HK-2 (cell line): ENCODE measurements around the gene NOA1.

Experiments used
- DNase-seq: peaks from one replicate; pipeline ENCODE4 v3.0.0-alpha.2; 2018; ENCODE audit not compliant: unreplicated experiment

The NOA1 gene

DNA sequence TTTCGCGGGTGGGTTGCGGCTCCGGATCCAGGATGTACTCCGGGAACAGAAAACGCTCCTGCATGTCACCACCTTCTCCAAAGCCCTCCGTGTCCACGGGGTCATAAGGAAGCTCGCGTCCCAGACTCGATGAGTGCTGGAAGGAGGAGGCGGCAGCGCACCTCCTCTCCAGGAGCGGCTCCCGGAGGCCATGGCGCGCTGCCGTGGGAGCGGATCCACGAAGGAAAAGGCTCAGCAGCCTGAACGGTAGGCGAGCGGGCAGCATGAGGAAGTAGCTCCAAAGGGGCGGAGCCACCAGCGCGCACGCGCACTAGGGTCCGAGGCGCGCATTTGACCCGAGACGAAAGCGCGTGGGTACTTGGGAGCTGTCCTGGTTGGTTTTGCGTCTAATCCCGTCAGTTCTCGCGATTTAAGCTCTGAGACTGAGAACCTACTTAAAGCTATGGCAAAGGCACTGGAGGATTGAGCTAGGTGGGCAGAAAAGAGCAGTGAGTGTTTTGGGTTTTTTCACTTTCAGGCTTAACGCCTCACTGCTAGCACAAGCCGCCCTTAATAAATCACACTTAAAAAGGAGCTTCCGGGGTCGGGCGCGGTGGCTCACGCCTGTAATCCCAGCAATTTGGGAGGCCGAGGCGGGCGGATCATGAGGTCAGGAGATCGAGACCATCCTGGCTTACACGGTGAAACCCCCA, at the start of gene NOA1:
TSS of gene NOA1 (minus strand) at position 286 of the 692 bp plus-strand sequence. CDS start at position 265, 21 bp downstream.
- peak; percentile 99 for DNase-seq

DNA sequence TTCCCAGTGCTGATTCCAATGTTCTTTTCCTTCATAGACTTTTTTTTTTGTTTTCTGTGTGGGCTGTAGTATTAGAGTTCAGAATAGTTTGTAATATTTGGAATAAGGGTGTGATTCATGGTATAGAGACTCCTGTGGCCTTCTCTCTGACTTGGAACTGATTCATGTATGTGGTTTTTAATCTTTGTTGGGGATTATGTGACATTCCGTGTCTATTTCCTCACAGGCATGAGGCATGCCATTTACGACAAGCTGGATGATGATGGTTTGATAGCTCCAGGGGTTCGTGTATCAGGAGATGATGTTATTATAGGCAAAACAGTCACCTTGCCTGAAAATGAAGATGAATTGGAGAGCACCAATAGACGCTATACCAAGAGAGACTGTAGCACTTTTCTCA, 45.7 kb upstream of the NOA1 start:
- DNase-seq = peak; percentile 23

DNA sequence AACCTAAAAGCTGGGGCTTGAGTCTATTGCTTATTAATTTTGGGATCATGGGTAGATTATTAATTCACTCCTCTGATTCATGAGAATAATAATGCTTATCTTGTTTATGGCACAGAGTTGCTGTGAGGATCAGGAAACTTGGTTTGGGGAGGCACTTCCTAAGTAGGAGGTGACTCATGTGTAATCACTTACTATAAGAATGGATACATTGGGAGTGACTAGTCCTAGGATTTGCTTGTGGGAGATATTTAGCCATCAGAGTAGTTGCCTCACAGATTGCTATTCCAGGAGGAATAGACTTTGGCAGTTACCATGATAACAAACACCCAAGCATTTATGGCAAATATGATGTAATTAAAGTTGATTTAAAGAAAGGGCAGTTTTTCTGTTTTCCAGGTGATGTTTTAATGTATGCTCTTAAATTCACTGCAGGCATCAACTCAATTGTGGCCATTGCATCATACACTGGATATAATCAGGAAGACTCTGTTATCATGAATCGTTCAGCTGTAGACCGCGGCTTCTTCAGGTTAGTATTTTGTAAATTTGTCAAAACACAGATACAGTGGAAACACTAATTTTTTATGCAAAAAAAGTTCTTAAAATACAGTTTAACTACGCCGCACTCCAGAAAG, 43.2 kb upstream of the NOA1 start:
- no peak for DNase-seq

DNA sequence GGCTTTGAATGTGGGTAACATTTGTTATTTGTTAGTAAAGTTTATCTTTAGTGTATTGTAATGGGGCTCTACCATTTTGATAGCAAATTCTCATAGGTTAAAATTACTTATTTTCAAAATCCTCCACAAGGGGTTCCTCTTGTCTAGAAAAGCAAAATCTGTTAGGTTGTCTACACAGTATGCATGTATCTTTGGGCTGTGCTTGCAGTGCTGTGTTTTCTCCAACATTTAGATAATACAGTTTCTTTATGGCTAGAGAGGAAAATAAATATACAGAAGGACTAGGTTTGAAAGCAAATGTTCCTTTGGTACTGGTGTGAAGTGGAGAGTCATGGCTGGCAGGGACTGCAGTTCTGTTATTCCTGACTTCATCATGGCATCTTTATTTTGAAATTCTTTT, 41.6 kb upstream of the NOA1 start:
- DNase-seq = no peak

DNA sequence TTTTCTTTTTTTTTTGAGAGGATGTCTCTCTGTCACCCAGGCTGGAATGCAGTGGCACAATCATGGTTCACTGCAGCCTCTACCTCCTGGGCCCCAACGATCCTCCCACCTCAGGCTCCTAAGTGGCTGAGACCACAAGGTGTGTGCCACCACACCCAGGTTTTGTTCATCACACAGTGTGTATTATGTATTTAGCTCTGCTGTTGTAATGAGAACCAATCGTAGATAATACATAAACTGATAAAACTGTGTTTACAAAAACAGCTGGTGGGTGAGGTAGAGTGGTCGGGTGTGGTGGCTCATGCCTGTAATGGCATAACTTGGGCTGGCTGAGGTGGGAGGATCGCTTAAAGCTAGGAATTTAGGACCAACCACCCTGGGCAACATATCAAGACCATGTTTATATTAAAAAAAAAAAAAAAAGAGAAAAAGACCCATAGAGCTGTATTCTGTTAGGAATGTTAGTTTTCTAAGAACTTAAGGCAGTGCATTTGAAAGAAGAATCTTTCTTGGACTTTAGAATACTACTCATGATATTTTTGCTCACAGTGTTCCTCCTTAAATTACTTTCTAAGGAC, 36.2 kb upstream of the NOA1 start:
- no peak for DNase-seq

DNA sequence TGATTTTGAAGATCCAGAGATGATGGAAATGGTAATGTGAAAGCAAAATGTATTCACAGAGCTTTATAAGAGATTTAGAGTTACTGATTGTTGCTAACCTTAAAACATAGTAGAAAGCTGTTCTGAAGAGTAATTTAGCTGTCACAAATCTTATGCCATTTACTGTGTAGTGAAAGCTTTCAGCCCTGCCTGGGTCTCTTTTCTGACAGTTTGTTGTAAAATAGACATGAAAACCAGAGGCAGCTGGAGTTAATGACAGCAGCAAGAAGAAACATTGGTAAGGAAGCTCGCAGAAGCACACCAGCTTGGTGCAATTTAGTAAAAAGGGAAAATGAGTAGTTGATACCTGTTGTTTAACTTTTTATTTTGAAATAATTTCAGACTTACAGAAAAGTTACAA, 22.3 kb upstream of the NOA1 start:
- DNase-seq = no peak

DNA sequence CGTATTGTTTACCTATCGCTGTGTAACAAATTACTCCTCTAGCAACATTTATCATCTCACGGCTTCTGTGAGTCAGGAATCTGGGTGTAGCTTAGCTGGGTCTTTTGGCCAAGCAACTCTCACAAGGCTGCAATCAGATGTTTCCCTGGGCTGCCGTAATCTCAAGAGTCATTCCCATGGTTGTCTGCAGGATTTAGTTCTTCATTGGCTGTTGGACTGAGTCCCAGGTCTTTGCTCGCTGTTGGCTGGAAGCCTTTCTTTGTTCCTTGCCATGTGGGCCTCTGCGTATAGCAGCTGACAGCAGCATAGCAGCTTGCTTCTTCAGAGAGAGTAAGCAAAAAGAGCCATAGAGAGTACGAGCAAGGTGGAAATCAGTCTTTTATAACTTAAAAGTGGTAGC, 18.1 kb upstream of the NOA1 start:
- no peak for DNase-seq

DNA sequence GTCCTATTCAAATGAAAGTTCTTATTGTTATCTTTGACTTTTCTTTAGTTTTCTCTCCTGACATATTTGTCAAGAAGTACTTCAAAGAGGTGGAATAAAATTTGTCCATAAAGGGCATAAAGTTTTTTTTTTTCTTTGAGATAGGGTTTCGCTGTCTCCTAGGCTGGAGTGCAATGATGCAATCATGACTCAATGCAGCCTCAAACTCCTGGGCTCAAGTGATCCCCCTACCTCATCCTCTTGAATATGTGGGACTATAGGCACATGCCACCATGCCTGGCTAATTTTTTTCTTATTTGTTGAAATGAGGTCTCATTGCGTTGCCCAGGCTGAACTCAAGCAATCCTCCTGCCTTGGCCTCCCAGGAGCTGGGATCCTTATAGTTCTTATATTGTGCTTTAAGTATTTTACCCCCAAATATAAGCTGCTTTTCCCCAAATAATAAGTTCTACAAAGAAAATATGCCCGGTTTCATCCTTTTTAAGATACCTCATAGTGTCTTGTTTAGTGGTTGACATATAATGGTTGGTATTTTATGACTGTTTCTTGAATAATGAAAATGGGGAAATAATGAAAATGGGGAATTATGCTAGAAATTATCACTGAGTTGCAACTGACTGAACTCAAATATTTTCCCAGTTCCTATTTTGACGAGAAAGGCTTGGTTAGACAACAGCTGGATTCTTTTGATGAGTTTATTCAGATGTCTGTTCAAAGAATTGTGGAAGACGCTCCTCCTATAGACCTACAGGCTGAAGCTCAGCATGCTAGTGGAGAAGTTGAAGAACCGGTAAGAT, 12.9 kb upstream of the NOA1 start:
- no peak for DNase-seq

DNA sequence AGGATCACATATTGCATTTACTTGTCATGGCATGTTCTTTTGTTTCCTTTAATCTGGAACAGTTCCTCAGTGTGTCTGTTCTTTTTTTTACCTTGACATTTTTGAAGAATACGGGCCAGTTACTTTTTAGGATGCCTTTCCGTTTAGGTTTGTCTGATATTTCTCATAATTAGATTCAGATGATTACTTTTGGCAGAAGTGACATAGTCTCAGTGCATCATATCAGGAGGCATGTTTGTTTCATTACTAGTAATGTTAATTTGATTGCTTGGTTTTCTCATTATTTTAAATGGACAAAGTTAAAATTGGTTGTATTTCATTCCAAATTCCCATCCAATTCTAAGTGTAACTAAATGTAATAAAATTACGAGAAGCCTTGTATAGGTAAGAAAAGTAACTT, 9.5 kb upstream of the NOA1 start:
- no peak for DNase-seq

DNA sequence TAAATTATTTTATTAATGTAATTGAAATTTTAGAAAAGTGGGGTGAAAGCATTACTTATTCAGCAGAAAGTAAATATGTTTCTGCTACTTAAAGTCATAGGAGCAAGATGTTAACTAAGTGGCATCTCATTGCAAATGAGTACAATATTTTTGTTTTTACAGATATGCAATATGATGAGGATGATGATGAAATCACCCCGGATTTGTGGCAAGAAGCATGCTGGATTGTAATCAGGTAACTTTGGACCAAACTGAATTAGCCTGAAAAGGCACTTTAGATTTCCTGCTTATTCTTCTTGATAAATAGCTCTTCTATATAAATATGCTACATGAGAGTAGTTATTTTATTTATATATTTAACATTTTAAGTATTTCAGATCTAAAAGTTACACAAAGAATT, 8.8 kb upstream of the NOA1 start:
- no peak for DNase-seq

DNA sequence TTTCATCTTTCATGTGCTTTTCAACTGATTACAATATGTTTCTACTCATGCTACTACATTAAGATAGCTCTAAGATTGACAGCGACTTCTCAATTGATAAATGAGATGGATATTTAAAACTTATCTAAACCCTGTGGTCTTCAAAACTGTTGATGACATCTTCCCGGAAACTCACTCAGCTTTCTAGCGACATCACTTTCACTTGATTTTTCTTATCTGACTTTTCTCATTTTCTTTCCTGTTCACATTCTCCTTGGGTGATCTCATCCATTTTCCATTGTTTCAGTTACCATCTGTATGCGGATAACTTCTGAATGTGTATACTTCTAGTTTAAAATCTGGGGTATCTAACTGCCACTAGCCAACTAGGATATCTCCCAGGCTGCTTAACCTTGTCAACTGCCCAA, 4.4 kb upstream of the NOA1 start:
- DNase-seq = no peak

DNA sequence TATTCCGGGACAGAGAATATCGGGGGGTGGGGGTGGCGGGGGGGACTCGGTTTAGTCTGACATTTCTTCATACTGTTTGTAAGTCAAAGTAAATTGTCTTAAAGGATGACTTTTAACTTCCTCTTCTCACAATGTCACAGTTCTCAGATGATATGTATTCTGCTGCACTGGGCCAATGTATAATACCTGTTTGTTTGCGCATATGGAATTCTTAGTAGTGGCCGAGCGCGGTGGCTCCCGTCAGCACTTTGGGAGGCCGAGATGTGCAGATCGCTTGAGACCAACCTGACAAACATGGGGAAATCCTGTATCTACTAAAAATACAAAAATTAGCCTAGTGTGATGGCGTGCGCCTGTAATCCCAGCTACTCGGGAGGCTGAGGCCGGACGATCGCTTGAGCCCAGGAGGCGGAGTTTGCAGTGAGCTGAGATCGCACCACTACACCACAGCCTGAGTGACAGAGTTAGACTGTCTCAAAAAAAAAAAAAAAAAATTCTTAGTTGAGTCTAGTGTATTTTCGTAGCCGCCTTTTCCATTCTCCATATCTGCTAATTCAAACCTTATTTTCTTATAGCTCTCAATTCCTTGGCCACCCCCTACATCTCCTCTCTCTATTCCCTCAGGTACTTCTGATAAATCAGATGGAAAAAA, 2.1 kb upstream of the NOA1 start:
- DNase-seq = no peak

DNA sequence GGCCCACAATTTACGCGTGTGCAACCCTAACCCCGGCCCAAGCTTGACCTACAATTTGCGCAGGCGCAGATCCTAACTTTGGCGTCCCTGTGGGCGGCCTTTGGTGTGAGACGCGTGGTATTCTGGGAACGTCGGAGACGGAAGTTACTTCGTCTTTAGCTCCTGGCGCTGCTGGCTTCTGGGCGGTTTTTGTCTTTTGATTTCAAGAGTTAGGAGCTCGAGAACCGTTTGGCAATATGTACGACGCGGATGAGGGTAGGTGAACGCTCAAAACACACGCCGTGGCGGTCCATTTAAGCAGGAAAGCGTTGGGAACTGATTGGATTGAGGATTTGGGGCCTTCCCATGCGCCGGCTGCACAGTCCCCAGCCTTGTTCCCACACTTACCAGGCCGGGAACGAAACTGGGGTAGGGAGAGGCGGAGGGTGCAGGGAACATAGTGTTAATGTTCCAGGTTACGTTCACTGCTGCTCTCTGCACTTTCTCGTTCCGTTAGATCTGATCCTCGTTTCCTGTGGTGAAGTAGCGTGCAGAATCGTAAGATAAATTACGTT, 1.4 kb upstream of the NOA1 start, which contains the start of gene POLR2B:
TSS of gene POLR2B (plus strand) at position 147 of the 554 bp plus-strand sequence. CDS start at position 237, 90 bp downstream.
- DNase-seq = peak; percentile 94

DNA sequence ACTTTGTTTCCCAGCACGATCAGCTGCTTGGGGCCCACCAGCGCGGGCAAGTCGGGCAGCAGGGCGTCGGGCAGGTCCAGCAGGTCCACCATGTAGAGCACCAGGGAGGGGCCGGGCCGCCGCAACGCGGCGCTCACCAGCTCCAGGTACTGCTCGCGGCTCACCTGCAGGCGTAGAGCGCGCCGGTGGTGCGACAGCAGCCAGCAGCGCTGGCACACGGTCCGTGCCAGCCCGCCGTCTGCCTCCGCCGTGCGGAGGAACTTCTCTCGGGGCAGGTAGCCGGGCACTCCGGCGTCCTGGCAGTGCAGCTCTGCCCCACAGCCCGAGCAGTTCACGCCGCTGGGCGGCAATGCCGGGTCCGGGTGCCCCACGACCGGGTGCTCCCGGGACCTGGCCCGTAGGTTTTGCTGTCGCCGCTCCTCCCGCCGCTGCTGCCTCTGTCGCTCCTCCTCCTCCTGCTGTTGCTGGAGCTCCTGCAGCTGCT, 527 bp downstream of the NOA1 start:
- no peak for DNase-seq

DNA sequence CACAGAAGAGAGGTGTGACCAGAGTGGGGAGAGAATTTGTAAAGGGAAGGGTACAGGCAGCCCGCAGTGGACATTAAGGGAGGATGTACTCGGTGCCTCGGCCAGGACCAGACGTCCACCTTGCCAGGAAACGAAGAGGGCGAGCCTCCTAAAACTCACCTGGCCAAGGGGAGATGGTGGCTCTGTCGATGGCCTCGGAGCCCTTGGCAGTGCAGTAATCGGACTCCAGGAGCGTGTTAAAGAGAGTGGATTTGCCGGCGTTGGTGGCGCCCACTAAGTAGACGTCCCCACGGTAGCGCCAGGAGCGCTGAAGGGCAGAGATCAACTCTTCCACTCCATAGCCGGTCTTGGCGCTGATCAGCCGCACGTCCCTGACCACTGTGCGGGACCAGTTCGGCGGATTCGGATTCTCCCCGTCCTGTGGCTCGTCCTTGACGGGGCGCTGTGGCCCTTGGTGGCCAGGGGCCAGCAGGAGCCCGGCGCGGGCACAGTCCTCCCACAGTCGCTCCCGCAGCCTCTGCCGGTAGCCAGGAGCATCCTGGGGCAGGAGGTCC, 1.0 kb downstream of the NOA1 start:
- DNase-seq = peak; percentile 56

DNA sequence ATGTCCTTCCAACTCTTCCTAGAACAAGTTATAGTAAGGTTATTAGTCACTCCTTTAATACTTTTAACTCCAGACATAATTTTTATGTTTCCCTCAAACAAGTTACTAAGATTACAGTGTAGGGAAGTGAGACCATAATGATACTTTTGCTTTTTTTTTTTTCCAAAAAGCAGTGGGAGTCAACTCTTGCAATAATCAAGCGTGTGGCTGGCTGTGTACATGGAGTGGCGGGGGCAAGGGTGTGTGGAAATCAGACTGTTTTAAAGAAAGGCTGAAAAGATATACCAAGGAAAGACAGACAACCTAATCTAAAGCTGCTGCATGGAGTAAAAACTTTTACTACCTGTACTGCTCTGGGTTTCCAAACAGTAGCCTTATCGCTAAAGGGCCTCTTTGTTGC, 4.1 kb downstream of the NOA1 start:
- DNase-seq = no peak

DNA sequence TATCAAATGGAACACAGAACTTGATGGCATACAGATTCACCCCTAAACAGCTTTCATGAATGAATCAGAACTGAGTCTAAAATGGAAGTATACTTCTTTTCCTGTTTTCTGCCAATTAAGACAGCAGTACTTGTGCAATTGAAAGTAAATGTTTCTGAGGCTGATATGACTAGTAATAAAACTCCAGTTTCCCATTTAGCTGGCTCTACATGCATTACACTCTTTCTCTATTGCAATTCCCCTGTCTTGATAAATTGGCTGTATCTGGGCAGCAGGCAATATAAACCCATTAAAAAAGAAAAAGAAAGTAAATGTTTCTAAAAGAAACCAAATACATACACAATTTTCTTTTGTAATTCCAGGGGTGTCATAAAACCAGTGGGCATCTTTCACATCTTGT, 4.6 kb downstream of the NOA1 start:
- no peak for DNase-seq

DNA sequence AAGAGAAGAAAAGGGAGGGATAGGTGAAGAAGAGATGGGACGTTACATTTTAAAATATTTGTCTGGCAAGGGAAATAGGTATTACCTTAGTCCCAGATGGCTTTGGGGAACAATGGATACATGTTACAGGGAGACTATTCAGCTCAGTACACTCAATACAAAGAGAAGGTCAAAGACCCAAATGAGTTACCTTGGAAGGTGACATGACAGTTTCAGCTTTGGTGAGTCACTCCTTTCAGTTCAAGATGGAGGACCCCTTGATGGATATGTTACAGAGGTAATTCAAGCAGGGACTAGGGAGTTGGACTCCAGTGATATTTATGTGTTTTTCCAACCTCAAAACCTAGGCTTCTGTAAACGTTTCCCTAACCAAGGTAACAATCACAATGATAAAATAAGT, 5.0 kb downstream of the NOA1 start:
- no peak for DNase-seq

DNA sequence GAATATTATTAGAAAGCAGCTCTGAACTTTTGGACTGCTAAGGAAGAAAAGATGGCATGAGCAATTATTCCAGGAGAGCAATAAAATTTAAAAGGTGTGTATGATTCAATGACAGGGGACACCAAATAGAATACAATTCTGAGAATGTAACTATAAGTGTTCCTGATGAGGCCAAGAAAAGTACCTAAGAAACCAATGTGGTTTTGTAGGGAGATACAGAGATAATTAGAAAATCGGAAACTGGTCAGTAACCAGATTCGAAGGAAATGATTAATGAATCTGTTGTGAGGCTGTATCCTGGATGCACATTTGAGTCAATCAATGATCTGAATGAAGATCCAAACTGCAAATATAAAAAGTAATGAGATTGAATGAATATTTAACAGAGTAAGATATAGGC, 6.0 kb downstream of the NOA1 start:
- DNase-seq = no peak

DNA sequence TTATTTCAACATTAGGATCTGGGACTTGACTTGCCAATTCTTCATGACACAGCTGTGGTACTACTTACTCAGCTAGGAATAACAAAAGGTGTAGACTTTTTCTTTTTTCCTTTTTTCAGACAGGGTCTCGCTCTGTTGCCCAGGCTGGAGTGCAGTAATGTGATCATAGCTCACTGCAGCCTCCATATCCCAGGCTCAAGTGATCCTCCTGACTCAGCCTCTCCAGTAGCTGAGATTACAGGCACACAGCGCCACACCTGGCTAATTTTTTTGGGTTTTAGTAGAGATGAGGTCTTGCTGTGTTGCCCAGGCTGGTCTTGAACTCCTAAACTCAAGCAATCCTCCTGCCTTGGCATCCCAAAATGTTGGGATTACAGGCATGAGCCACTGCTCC, 16.3 kb downstream of the NOA1 start:
- DNase-seq = no peak

DNA sequence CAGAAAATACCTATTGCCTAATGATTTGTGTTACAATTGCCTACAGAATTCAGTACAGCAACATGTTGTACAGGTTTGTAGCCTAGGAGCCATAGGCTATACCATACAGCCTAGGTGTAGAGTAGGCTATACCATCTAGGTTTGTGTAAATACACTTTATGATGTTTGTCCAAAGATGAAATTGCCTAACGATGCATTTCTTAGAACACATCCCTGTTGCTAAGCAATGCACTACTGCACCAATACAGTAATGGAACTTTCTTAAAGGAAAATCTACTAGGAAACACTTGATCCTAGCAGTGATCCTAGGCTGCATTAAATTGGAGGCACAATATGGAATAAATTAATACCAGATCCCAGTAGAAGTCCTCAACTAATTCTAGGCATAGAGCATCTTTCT, 18.3 kb downstream of the NOA1 start:
- no peak for DNase-seq
